IPS-11a (cell line): ENCODE results near the gene GNA15.

Source experiments
- H3K4me3 ChIP-seq: one replicate; pipeline ENCODE4 v1.5.1; 2013; ENCODE audit warnings: low read depth, low read length, control low read depth

The GNA15 gene

GRCh38 chr19:3119693-3120380 is 16.0 kb upstream of the GNA15 start:
- H3K4me3 ChIP-seq: no peak overlapping the region

- H3K4me3 ChIP-seq: no peak overlapping the region
These were observed 15.1 kb upstream of the GNA15 start for GRCh38 chr19:3120611-3121276.

GRCh38 chr19:3121396-3121795 is 14.4 kb upstream of the GNA15 start:
- no peak overlapping the region for H3K4me3 ChIP-seq

GRCh38 chr19:3121821-3122511 is 13.9 kb upstream of the GNA15 start:
- H3K4me3 ChIP-seq: no peak overlapping the region

GRCh38 chr19:3122512-3122870 is 13.3 kb upstream of the GNA15 start:
- no peak overlapping the region for H3K4me3 ChIP-seq

- H3K4me3 ChIP-seq: no peak overlapping the region
These were observed 12.6 kb upstream of the GNA15 start for GRCh38 chr19:3123088-3123721.

- H3K4me3 ChIP-seq: no peak overlapping the region
These were observed 11.9 kb upstream of the GNA15 start for GRCh38 chr19:3123956-3124355.

GRCh38 chr19:3124630-3125029 is 11.2 kb upstream of the GNA15 start:
- no peak overlapping the region for H3K4me3 ChIP-seq

- H3K4me3 ChIP-seq: no peak overlapping the region
These were observed 9.8 kb upstream of the GNA15 start for GRCh38 chr19:3125900-3126524.

GRCh38 chr19:3129112-3129511 is 6.7 kb upstream of the GNA15 start:
- no peak overlapping the region for H3K4me3 ChIP-seq

- no peak overlapping the region for H3K4me3 ChIP-seq
These were observed 4.7 kb upstream of the GNA15 start for GRCh38 chr19:3131168-3131567.

GRCh38 chr19:3132971-3133792 is 2.7 kb upstream of the GNA15 start:
- no peak overlapping the region for H3K4me3 ChIP-seq

GRCh38 chr19:3133793-3134116 is 2.1 kb upstream of the GNA15 start:
- no peak overlapping the region for H3K4me3 ChIP-seq

GRCh38 chr19:3136684-3137055 is 837 bp downstream of the GNA15 start:
- no peak overlapping the region for H3K4me3 ChIP-seq

GRCh38 chr19:3137119-3137518 is 1.3 kb downstream of the GNA15 start:
- H3K4me3 ChIP-seq: no peak overlapping the region

GRCh38 chr19:3138268-3138667 is 2.4 kb downstream of the GNA15 start:
- no peak overlapping the region for H3K4me3 ChIP-seq

- H3K4me3 ChIP-seq: no peak overlapping the region
These were observed 4.8 kb downstream of the GNA15 start for GRCh38 chr19:3140667-3141038.

- H3K4me3 ChIP-seq: no peak overlapping the region
These were observed 6.4 kb downstream of the GNA15 start for GRCh38 chr19:3142292-3142670.

- no peak overlapping the region for H3K4me3 ChIP-seq
These were observed 7.0 kb downstream of the GNA15 start for GRCh38 chr19:3142781-3143337.

- H3K4me3 ChIP-seq: no peak overlapping the region
These were observed 10.3 kb downstream of the GNA15 start for GRCh38 chr19:3145909-3146676.
